Activated CD4-positive, alpha-beta T cell treated with anti-CD3 and anti-CD28 coated beads, Interleukin-2, amount 10 ng/mL, durations not matched to agents 7 days and 5 days (primary cell): ENCODE data around the gene MAJIN. TPM values are rescaled to one million over a fixed set of nuclear protein-coding genes. Genes with fewer than 3 reads are reported as not detected.

Source experiments
- CTCF ChIA-PET: fragments of 350-600 bp; sonication (Branson Sonifier 250); formaldehyde crosslinking; loops from one replicate; lab custom pipeline; 2021; ENCODE audit warnings: antibody characterized with exemption; lab: Charles Lee
- POLR2A ChIA-PET: fragments of 350-600 bp; sonication (Branson Sonifier 250); formaldehyde crosslinking; loops from one replicate; lab custom pipeline; 2021; ENCODE audit warnings: antibody characterized with exemption; lab: Charles Lee
- DNase-seq: peaks from one replicate; pipeline ENCODE4 v3.0.0-alpha.2; 2020
- H3K27ac Mint-ChIP-seq: one replicate; pipeline ENCODE4 v1.8.0; 2021; ENCODE audit warnings: mild to moderate bottlenecking, moderate library complexity, mixed read lengths
- H3K27me3 Mint-ChIP-seq: one replicate; pipeline ENCODE4 v1.8.0; 2021; ENCODE audit warnings: mixed read lengths
- H3K36me3 Mint-ChIP-seq: one replicate; pipeline ENCODE4 v1.8.0; 2021; ENCODE audit warnings: low read depth, mixed read lengths
- H3K4me1 Mint-ChIP-seq: one replicate; pipeline ENCODE4 v1.8.0; 2021; ENCODE audit warnings: mixed read lengths
- H3K4me3 Mint-ChIP-seq: one replicate; pipeline ENCODE4 v1.8.0; 2021; ENCODE audit warnings: mild to moderate bottlenecking, moderate library complexity, mixed read lengths
- H3K9me3 Mint-ChIP-seq: one replicate; pipeline ENCODE4 v1.8.0; 2021; ENCODE audit warnings: mixed read lengths
- microRNA-seq: library from miRNA; unstranded; fragments of <30 nt; microRNA quantifications from one replicate; pipeline ENCODE4 v1.2.0, GENCODE V29; 2021; ENCODE audit warnings: borderline microRNAs expressed, borderline replicate concordance
- total RNA-seq, 2 experiments: library from RNA; stranded (reverse); gene quantifications; one replicate each; pipeline ENCODE4 v1.2.3, GENCODE V29; 2021

Gene MAJIN
- total RNA-seq, 2 experiments from 2014 or later, result 0.20 to 0.54 TPM

DNA sequence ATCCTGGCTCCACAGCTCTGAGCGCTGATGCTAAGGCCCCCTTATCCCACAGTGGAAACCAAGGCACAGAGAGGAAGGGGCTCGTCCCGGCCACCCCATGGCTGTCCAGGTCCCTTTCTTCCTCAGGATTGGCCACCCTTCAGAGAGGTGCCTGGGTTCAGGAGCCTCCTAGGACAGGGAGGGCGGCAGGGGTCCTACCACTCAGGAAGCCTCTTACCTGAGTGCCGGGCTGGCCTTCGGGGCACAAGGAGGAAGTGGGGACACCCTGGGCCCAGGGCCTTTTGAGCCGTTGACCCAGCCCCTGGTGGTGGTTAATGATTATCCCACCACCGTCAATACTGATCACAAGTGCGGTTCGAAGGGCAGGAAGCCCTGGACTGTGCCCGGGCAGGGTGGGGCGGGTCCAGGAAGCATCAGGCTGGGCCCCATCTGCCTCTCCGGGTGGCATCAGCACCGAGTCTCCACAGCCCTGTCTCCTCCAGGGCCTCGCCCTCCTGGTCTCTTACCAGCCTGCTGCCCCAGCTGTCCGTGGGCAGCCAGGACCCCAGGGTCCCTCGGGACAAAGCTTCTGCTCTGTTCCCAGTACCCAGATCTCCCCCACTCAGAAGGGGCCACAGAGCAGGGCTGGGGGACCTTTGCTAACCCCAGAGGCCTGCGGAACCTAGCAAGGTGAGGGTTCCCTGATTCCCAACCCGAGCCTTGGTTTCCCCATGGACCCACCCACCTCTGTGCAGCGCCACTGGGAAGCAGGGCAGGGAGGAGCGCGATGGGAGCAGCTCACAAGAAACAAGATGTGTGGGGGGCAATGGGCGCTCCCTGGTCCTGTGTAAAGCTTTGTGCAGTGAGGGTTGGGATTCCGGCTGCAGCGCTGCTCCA lies 78.5 kb downstream of the MAJIN start:
- peaks cover 8% of the 10 kb centered on the region for H3K4me1 Mint-ChIP-seq
- H3K4me3 Mint-ChIP-seq, result no peak overlapping the region
- H3K27ac Mint-ChIP-seq, result no peak overlapping the region
- H3K9me3 Mint-ChIP-seq, result no peaks in the 10 kb centered on the region
- peaks cover 4% of the 10 kb centered on the region for H3K36me3 Mint-ChIP-seq
- ChIA-PET POLR2A (no interaction called here), CTCF (interaction anchor here (0.7 to 29.3 kb wide), 7 partner anchors 8 to 121 kb away, joined by 3 to 732 read pairs (median 5); partner anchors contain the start of genes ARL2, CDC42BPG and GPHA2)
- no peaks in the 10 kb centered on the region for H3K27me3 Mint-ChIP-seq
- no peak for DNase-seq

- Mint-ChIP-seq H3K27ac (no peak overlapping the region), H3K4me1 (peaks cover 13% of the 10 kb centered on the region), H3K9me3 (no peaks in the 10 kb centered on the region), H3K27me3 (no peaks in the 10 kb centered on the region), H3K4me3 (no peak overlapping the region), H3K36me3 (peaks cover 4% of the 10 kb centered on the region)
- ChIA-PET CTCF (interaction anchor here (0.9 to 29.3 kb wide), 2 partner anchors 38 to 43 kb away, joined by 3 to 732 read pairs; partner anchors contain the start of genes CDC42BPG and GPHA2), POLR2A (no interaction called here)
- no peak for DNase-seq
Observed at GRCh38 chr11:64892838-64893193, 79.1 kb downstream of the MAJIN start.

DNA sequence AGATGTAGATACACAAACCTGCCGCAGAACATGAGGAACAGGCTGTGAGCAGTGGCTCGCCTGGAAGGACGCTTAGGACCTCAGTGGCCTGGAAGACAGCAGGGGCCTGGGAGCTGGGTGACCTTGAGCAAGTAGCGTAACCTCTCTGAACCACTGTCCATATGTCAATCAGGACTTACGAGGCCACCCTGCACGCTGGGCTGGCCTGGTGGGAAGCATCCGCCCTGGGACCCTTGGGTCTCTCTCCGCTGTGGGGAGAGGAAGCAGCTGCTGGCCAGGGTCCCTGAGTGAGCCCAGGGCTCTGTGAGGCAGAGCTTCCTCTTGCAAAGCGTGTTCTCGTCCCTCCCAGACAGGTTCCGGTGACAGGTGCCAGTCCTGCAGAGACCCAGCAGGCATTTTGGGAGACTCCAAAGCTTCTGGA lies 79.5 kb downstream of the MAJIN start:
- H3K27me3 Mint-ChIP-seq, result no peaks in the 10 kb centered on the region
- CTCF ChIA-PET, result interaction anchor here (0.9 to 29.3 kb wide), 2 partner anchors 38 to 43 kb away, joined by 3 to 732 read pairs; partner anchors contain the start of genes CDC42BPG and GPHA2
- DNase-seq, result no peak
- no peak overlapping the region for H3K4me3 Mint-ChIP-seq
- POLR2A ChIA-PET, result no interaction called here
- H3K9me3 Mint-ChIP-seq, result no peaks in the 10 kb centered on the region
- peak overlapping the region; percentile 42 for H3K27ac Mint-ChIP-seq
- H3K36me3 Mint-ChIP-seq, result peaks cover 4% of the 10 kb centered on the region
- H3K4me1 Mint-ChIP-seq, result peaks cover 17% of the 10 kb centered on the region

- ChIA-PET POLR2A (interaction anchor here (0.9 kb wide), 1 partner anchor 48 kb away, joined by 4 read pairs; the partner anchor contains the start of gene CDC42BPG), CTCF (interaction anchor here (29.3 kb wide), 1 partner anchor 37 kb away, joined by 732 read pairs; the partner anchor contains the start of gene CDC42BPG)
- peak overlapping the region; percentile 73 for H3K27ac Mint-ChIP-seq
- H3K4me1 Mint-ChIP-seq, result peaks cover 19% of the 10 kb centered on the region
- DNase-seq, result no peak
- H3K27me3 Mint-ChIP-seq, result no peaks in the 10 kb centered on the region
- no peak overlapping the region for H3K4me3 Mint-ChIP-seq
- H3K9me3 Mint-ChIP-seq, result no peaks in the 10 kb centered on the region
- peaks cover 4% of the 10 kb centered on the region for H3K36me3 Mint-ChIP-seq
Observed at GRCh38 chr11:64891880-64892279, 80.0 kb downstream of the MAJIN start.

GRCh38 chr11:64891215-64891848 lies 80.6 kb downstream of the MAJIN start:
- no peaks in the 10 kb centered on the region for H3K27me3 Mint-ChIP-seq
- ChIA-PET POLR2A (interaction anchor here (0.9 kb wide), 1 partner anchor 47 kb away, joined by 4 read pairs; the partner anchor contains the start of gene CDC42BPG), CTCF (interaction anchor here (0.8 to 29.3 kb wide), 2 partner anchors 9 to 36 kb away, joined by 4 to 732 read pairs; partner anchors contain the start of gene CDC42BPG)
- peak overlapping the region; percentile 73 for H3K27ac Mint-ChIP-seq
- no peaks in the 10 kb centered on the region for H3K9me3 Mint-ChIP-seq
- DNase-seq, result no peak
- H3K36me3 Mint-ChIP-seq, result peaks cover 4% of the 10 kb centered on the region
- peaks cover 19% of the 10 kb centered on the region for H3K4me1 Mint-ChIP-seq
- no peak overlapping the region for H3K4me3 Mint-ChIP-seq

GRCh38 chr11:64890522-64890939 lies 81.4 kb downstream of the MAJIN start:
- Mint-ChIP-seq H3K36me3 (peaks cover 4% of the 10 kb centered on the region), H3K4me1 (peaks cover 27% of the 10 kb centered on the region), H3K9me3 (no peaks in the 10 kb centered on the region), H3K4me3 (no peak overlapping the region), H3K27ac (no peak overlapping the region), H3K27me3 (no peaks in the 10 kb centered on the region)
- DNase-seq, result no peak
- ChIA-PET POLR2A (no interaction called here), CTCF (interaction anchor here (0.8 to 29.3 kb wide), 2 partner anchors 10 to 36 kb away, joined by 4 to 732 read pairs; partner anchors contain the start of gene CDC42BPG)

DNA sequence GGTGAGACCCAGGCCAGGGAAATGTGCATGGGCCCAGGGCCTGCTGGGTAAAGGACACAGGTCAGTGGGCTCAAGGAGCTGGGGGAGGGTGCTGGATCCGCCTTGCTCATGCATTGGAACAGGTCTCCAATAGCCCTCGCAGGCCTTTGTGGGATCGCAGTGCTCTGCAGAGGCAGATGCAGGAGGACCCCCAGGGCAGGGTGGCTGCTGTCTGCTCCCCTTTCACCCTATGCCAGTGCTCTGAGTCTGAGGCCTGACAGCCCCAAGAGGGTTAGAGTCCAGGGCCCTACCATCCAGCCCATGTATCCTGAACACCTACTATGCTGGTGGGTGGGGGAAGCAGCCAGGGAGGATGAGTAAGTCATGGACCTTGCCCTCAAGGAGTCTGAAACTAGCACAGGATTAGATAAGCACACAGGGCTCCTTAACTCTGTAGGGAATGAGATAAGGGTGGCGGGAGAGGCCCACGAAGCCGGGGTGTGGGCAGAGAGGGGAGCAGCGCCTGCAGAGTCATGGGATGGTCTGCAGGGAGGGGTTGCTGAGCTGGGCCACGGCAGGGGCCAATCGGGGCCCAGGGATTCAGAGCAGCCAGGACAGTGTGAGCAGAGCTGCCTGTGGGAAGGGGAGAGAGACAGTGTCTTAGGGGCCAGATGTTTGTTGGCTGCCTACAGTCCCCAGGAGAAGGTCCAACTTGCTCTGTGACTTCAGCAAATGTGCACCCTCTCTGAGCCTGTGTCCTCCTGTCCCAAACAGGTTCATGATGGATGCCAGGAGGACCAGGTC lies 83.0 kb downstream of the MAJIN start:
- Mint-ChIP-seq H3K4me3 (no peak overlapping the region), H3K27ac (no peak overlapping the region), H3K36me3 (no peaks in the 10 kb centered on the region), H3K9me3 (no peaks in the 10 kb centered on the region), H3K27me3 (no peaks in the 10 kb centered on the region), H3K4me1 (peaks cover 35% of the 10 kb centered on the region)
- ChIA-PET CTCF (interaction anchor here (1.0 to 29.3 kb wide), 6 partner anchors 9 to 34 kb away, joined by 3 to 732 read pairs (median 8); partner anchors contain the start of gene CDC42BPG), POLR2A (no interaction called here)
- DNase-seq, result no peak

- Mint-ChIP-seq H3K36me3 (no peaks in the 10 kb centered on the region), H3K9me3 (no peaks in the 10 kb centered on the region), H3K27ac (peak overlapping the region; percentile 84), H3K4me3 (peak overlapping the region; percentile 63), H3K27me3 (no peaks in the 10 kb centered on the region), H3K4me1 (peaks cover 39% of the 10 kb centered on the region)
- CTCF ChIA-PET, result interaction anchor here (0.6 to 29.3 kb wide), 15 partner anchors 8 to 199 kb away, joined by 3 to 732 read pairs (median 5); partner anchors contain the start of gene CDC42BPG
- POLR2A ChIA-PET, result interaction anchor here (0.6 to 0.7 kb wide), 2 partner anchors 10 to 29 kb away, joined by 3 to 4 read pairs; partner anchors contain the start of gene EHD1
- DNase-seq, result no peak
Observed at GRCh38 chr11:64888406-64888728, 83.5 kb downstream of the MAJIN start.

Small RNA genes lying within 50 kb of the gene (microRNA-seq; reads per million reads assigned to microRNA genes)
- gene MIR6749 (not detected), gene MIR6750 (not detected), gene MIR6879 (1.3 reads per million)

Other genes with a start within 250 kb of the MAJIN start
- gene NRXN2, start 248.9 kb downstream of the MAJIN start, total RNA-seq, result under 1 TPM; 0.07 to 0.15 TPM
- 100 to 1,000 TPM; 293 to 300 TPM for gene RASGRP2, start 228.0 kb downstream of the MAJIN start, total RNA-seq
- gene PYGM, start 212.1 kb downstream of the MAJIN start, total RNA-seq, result 1 to 10 TPM; 3.9 to 4.3 TPM
- gene SF1, start 193.6 kb downstream of the MAJIN start, total RNA-seq, result 100 to 1,000 TPM; 435 to 456 TPM
- 10 to 100 TPM; 86.6 to 91.2 TPM for gene MAP4K2, start 168.9 kb downstream of the MAJIN start, total RNA-seq
- gene MEN1, start 161.6 kb downstream of the MAJIN start, total RNA-seq, result 10 to 100 TPM; 35.1 to 38.7 TPM
- 1 to 10 TPM in 1 of 2 experiments, under 1 TPM in 1; 0.42 to 1.3 TPM for gene CDC42BPG, start 127.5 kb downstream of the MAJIN start, total RNA-seq
- gene EHD1, start 93.5 kb downstream of the MAJIN start, total RNA-seq, result 100 to 1,000 TPM; 131 to 149 TPM
- 10 to 100 TPM; 23.0 to 25.7 TPM for gene ATG2A, start 54.9 kb downstream of the MAJIN start, total RNA-seq
- gene PPP2R5B, start 47.4 kb downstream of the MAJIN start, total RNA-seq, result 10 to 100 TPM; 12.0 to 13.7 TPM
- gene GPHA2, start 36.2 kb downstream of the MAJIN start, total RNA-seq, result not detected
- under 1 TPM in 1 of 2 experiments, not detected in 1; 0.10 TPM for gene BATF2, start 24.9 kb upstream of the MAJIN start, total RNA-seq
- 10 to 100 TPM; 62.4 to 65.3 TPM for gene ARL2, start 42.1 kb upstream of the MAJIN start, total RNA-seq
- gene SNX15, start 55.3 kb upstream of the MAJIN start, total RNA-seq, result 10 to 100 TPM; 28.3 to 34.8 TPM
- gene SAC3D1, start 69.1 kb upstream of the MAJIN start, total RNA-seq, result 10 to 100 TPM; 35.9 to 40.5 TPM
- gene NAALADL1, start 86.4 kb upstream of the MAJIN start, total RNA-seq, result 1 to 10 TPM; 6.3 to 7.3 TPM
- gene CDCA5, start 111.9 kb upstream of the MAJIN start, total RNA-seq, result 100 to 1,000 TPM; 105 to 109 TPM
- gene ZFPL1, start 112.1 kb upstream of the MAJIN start, total RNA-seq, result 10 to 100 TPM; 27.2 to 29.8 TPM
- gene VPS51, start 124.1 kb upstream of the MAJIN start, total RNA-seq, result 100 to 1,000 TPM; 146 to 148 TPM
- 10 to 100 TPM; 26.1 to 27.7 TPM for gene TM7SF2, start 139.8 kb upstream of the MAJIN start, total RNA-seq
- 1 to 10 TPM; 8.6 to 9.9 TPM for gene ZNHIT2, start 145.6 kb upstream of the MAJIN start, total RNA-seq
- 1,000 to 10,000 TPM; 1,051 to 1,116 TPM for gene FAU, start 150.0 kb upstream of the MAJIN start, total RNA-seq
- 10 to 100 TPM; 49.5 to 55.4 TPM for gene MRPL49, start 150.2 kb upstream of the MAJIN start, total RNA-seq
- gene SYVN1, start 162.4 kb upstream of the MAJIN start, total RNA-seq, result 10 to 100 TPM; 40.5 to 42.2 TPM
- gene SPDYC, start 198.1 kb upstream of the MAJIN start, total RNA-seq, result not detected
- 100 to 1,000 TPM; 192 to 207 TPM for gene CAPN1, start 209.8 kb upstream of the MAJIN start, total RNA-seq